HepG2 (cell line): ENCODE data around the gene FURIN. TPM values are rescaled to one million over a fixed set of nuclear protein-coding genes. Genes with fewer than 3 reads are reported as not detected.
A peak's percentile ranks its signal among the peaks of the same experiment; 100 is the strongest.

Experiments used
- ATAC-seq: fragments of 200-7000 bp; cut with Tn5 transposase; 3 replicates; pipeline ENCODE4 v1.9.1; 2020; ENCODE audit warnings: mild to moderate bottlenecking, moderate library complexity
- BruUV-seq: library from RNA; stranded (reverse); fragments of 400-500 nt; replicated peaks from 2 replicates; lab custom pipeline; 2021; lab: Mats Ljungman, UMichigan
- CTCF ChIA-PET: fragments of 300-600 bp; formaldehyde crosslinking; extraction: SDS; loops from one replicate; lab custom pipeline; 2021; ENCODE audit warnings: low total read pairs, inconsistent platforms, low intra/inter-chr PET ratio; lab: Yijun Ruan, JAX
- POLR2A ChIA-PET: fragments of 350-600 bp; sonication (Branson Sonifier 250); formaldehyde crosslinking; loops from one replicate; lab custom pipeline; 2020; ENCODE audit warnings: antibody characterized with exemption, inconsistent platforms; lab: Yijun Ruan, JAX
- DNase-seq: peaks from one replicate; pipeline ENCODE4 v3.0.0-alpha.2; 2015; ENCODE audit warnings: low spot score
- FAIRE-seq: peaks from 3 replicates; lab custom pipeline; 2011; peaks lifted over from hg19 to GRCh38; lab: Jason Lieb, UNC
- H2AFZ ChIP-seq: one replicate; pipeline ENCODE4 v1.6.1; 2011; ENCODE audit warnings: low read length, inconsistent platforms
- H3K27ac ChIP-seq: fragments of 300-600 bp; 3 replicates; pipeline ENCODE4 v1.8.0; 2011; ENCODE audit warnings: mixed run types, mild to moderate bottlenecking, mixed read lengths, low read length, inconsistent platforms; ENCODE audit not compliant: insufficient read depth; ENCODE audit errors: extremely low read length
- H3K27me3 ChIP-seq, 2 experiments: fragments of 200-600 bp in 1 of 2; 2 replicates in 1 of 2; 3 replicates in 1 of 2; pipeline versions ENCODE4 v1.6.0 to v1.8.0; 2011; ENCODE audit warnings: low read length in 2 of 2, mild to moderate bottlenecking in 2 of 2, moderate library complexity in 2 of 2, inconsistent platforms in 1 of 2; ENCODE audit not compliant: insufficient read depth in 2 of 2, control insufficient read depth in 1 of 2
- H3K36me3 ChIP-seq, 2 experiments: fragments of 200-600 bp in 1 of 2; replicated peaks in 1 of 2; 2 replicates in 1 of 2; 3 replicates in 1 of 2; pipeline versions ENCODE4 v1.5.1 to v1.8.0; 2011; ENCODE audit warnings: low read length in 2 of 2, inconsistent platforms in 1 of 2; ENCODE audit not compliant: insufficient read depth in 2 of 2, control insufficient read depth in 1 of 2
- H3K4me1 ChIP-seq: 2 replicates; pipeline ENCODE4 v1.5.1; 2012; ENCODE audit warnings: low read length, inconsistent platforms; ENCODE audit not compliant: insufficient read depth
- H3K4me2 ChIP-seq: 2 replicates; pipeline ENCODE4 v1.6.0; 2011; ENCODE audit warnings: low read depth, low read length, inconsistent platforms
- H3K4me3 ChIP-seq, 3 experiments: fragments of 200-600 bp in 1 of 3; sonication (generic), shearing (Covaris generic) in 1 of 3; replicated peaks in 1 of 3; 2 replicates each; pipeline ENCODE4 v1.5.1; 2011 to 2016; ENCODE audit warnings: low read length in 3 of 3, inconsistent platforms in 2 of 3, low read depth in 2 of 3, mild to moderate bottlenecking in 2 of 3, control low read depth in 1 of 3, mixed read lengths in 1 of 3; ENCODE audit not compliant: insufficient read depth in 1 of 3
- H3K79me2 ChIP-seq: one replicate; pipeline ENCODE4 v1.6.1; 2011; ENCODE audit warnings: low read length, inconsistent platforms; ENCODE audit not compliant: insufficient read depth
- H3K9ac ChIP-seq: 2 replicates; pipeline ENCODE4 v1.6.0; 2011; ENCODE audit warnings: mild to moderate bottlenecking, low read depth, low read length, inconsistent platforms; ENCODE audit not compliant: insufficient read depth
- H3K9me3 ChIP-seq: 2 replicates; pipeline ENCODE4 v1.5.1; 2012; ENCODE audit warnings: mild to moderate bottlenecking, low read length
- H4K20me1 ChIP-seq: 2 replicates; pipeline ENCODE4 v1.6.0; 2011; ENCODE audit warnings: inconsistent platforms, mild to moderate bottlenecking, low read length, moderate library complexity; ENCODE audit not compliant: insufficient read depth
- BCL6 ChIP-seq: IDR thresholded peaks from 2 replicates; pipeline ENCODE4 v1.6.1; 2016; ENCODE audit warnings: missing genetic modification reagents, missing compliant biosample characterization
- FOSL1 ChIP-seq: sonication (generic); formaldehyde crosslinking; IDR thresholded peaks from 2 replicates; pipeline ENCODE4 v1.9.0; 2021; ENCODE audit warnings: missing genetic modification reagents, borderline replicate concordance
- FOSL2 ChIP-seq: sonication (generic); formaldehyde crosslinking; IDR thresholded peaks from 2 replicates; pipeline ENCODE4 v1.4.0; 2020; ENCODE audit warnings: missing genetic modification reagents
- GTF2F1 ChIP-seq: fragments of 150-350 bp; IDR thresholded peaks from 2 replicates; pipeline ENCODE4 v1.6.1; 2014; ENCODE audit warnings: low read length
- IKZF4 ChIP-seq: sonication (generic); formaldehyde crosslinking; IDR thresholded peaks from 2 replicates; pipeline ENCODE4 v1.5.1; 2020; ENCODE audit warnings: borderline replicate concordance, mild to moderate bottlenecking, low read depth, missing genetic modification reagents; ENCODE audit errors: not compliant biosample characterization
- JUND ChIP-seq: sonication (generic); formaldehyde crosslinking; IDR thresholded peaks from 2 replicates; pipeline ENCODE4 v1.8.0; 2022; ENCODE audit warnings: mild to moderate bottlenecking, missing genetic modification reagents
- RAD21 ChIP-seq: fragments of 450-650 bp; formaldehyde crosslinking; IDR thresholded peaks from 2 replicates; pipeline ENCODE4 v1.5.0; 2020; ENCODE audit warnings: mild to moderate bottlenecking
- SAP130 ChIP-seq: IDR thresholded peaks from 2 replicates; pipeline ENCODE4 v1.6.1; 2016; ENCODE audit warnings: low read depth
- SOX13 ChIP-seq, 3 experiments: fragments of 450-650 bp in 1 of 3; sonication (generic) in 1 of 3; formaldehyde crosslinking in 1 of 3; IDR thresholded peaks in 2 of 3; conservative IDR thresholded peaks in 1 of 3; 2 replicates each; pipeline versions ENCODE4 v1.5.0 to v1.6.1; 2016 to 2020; ENCODE audit warnings: antibody characterized with exemption in 1 of 3, mild to moderate bottlenecking in 1 of 3, missing compliant biosample characterization in 1 of 3, missing genetic modification reagents in 1 of 3, moderate library complexity in 1 of 3
- ZKSCAN1 ChIP-seq: fragments of 150-350 bp; IDR thresholded peaks from 2 replicates; pipeline ENCODE4 v1.6.1; 2014; ENCODE audit warnings: low read length
- ZNF225 ChIP-seq: sonication (generic); formaldehyde crosslinking; IDR thresholded peaks from 2 replicates; pipeline ENCODE4 v1.4.0; 2020; ENCODE audit warnings: mild to moderate bottlenecking, missing genetic modification reagents
- ZNF329 ChIP-seq: sonication (generic); formaldehyde crosslinking; IDR thresholded peaks from 2 replicates; pipeline ENCODE4 v1.9.0; 2021; ENCODE audit warnings: low read depth, mild to moderate bottlenecking, missing genetic modification reagents
- ZNF441 ChIP-seq: sonication (generic); formaldehyde crosslinking; IDR thresholded peaks from 2 replicates; pipeline ENCODE4 v1.7.0; 2021; ENCODE audit warnings: missing genetic modification reagents, borderline replicate concordance
- ZNF530 ChIP-seq: sonication (generic); formaldehyde crosslinking; IDR thresholded peaks from 2 replicates; pipeline ENCODE4 v1.5.0; 2020; ENCODE audit warnings: low read depth, mild to moderate bottlenecking, missing genetic modification reagents
- WGBS: methylation state at CpG from one replicate; pipeline ENCODE4 v1.1.6; 2017; ENCODE audit warnings: low lambda C conversion rate; 5-methylcytosine and 5-hydroxymethylcytosine counted together
- in situ Hi-C: cut with HindIII; loops from 2 replicates; pipeline ENCODE4 v1.10.0; 2017; ENCODE audit warnings: low pct_unique_long_range_greater_than_20kb; ENCODE audit not compliant: extremely low pct_ligation_motif_present
- intact Hi-C: fragments of 100-400 bp; cut with micrococcal nuclease; formaldehyde crosslinking; loops from one replicate; pipeline ENCODE4 v1.10.0; 2022; ENCODE audit not compliant: unreplicated experiment
- polyA plus RNA-seq, 8 experiments: library from polyadenylated mRNA; depleted of rRNA in 3 of 8; stranded (reverse) in 7 of 8; unstranded in 1 of 8; fragments of >200 nt; fragmentation: Illumina TruSeq in 4 of 8; extraction: Trizol in 4 of 8; gene quantifications; 2 replicates each; pipeline versions ENCODE4 v1.2.1 to v1.2.3, GENCODE V29; 2011 to 2016; ENCODE audit warnings: low read depth in 4 of 8, missing spikeins in 1 of 8, mixed read lengths in 1 of 8; ENCODE audit not compliant: insufficient read depth in 1 of 8
- total RNA-seq, 5 experiments: library from RNA; depleted of rRNA; stranded (reverse); fragments of >200 nt; fragmentation: Illumina TruSeq; extraction: Trizol; gene quantifications; 2 replicates each; pipeline ENCODE4 v1.2.3, GENCODE V29; 2016; ENCODE audit warnings: low read depth in 1 of 5
- TF ChIP-seq, protein P1 (sequence below): IDR thresholded peaks from 2 replicates; pipeline ENCODE4 v1.6.1; 2016; ENCODE audit warnings: low read depth, control low read depth
- TF ChIP-seq, protein P2 (sequence below): sonication (generic); formaldehyde crosslinking; IDR thresholded peaks from 2 replicates; pipeline ENCODE4 v1.4.0; 2020; ENCODE audit warnings: missing genetic modification reagents
- TF ChIP-seq, protein P3 (sequence below): sonication (generic); IDR thresholded peaks from 2 replicates; pipeline ENCODE4 v1.6.1; 2016; ENCODE audit warnings: low read depth, borderline replicate concordance

FURIN gene
- total and polyA plus RNA-seq, 2 of the 13 experiments (the other 11 are each of a cell fraction or from before 2014, with no cell fraction given) = 15.2 to 17.4 TPM

GRCh38 chr15:90834626-90835025 lies 33.8 kb upstream of the FURIN start:
- 34% methylated on average over 5 of the region's 5 CpGs for WGBS
- Histone ChIP-seq H3K4me3 (no peak overlapping the region), H3K9ac (no peak overlapping the region), H3K4me2 (no peak overlapping the region), H2AFZ (no peak overlapping the region), H3K4me1 (peaks cover 19% of the 10 kb centered on the region), H3K27ac (no peak overlapping the region), H3K9me3 (no peaks in the 10 kb centered on the region), H3K36me3 (no peaks in the 10 kb centered on the region), H3K27me3 (peaks cover 2 to 24% of the 10 kb centered on the region in 2 experiments; a peak in 3 of 5 replicates), H4K20me1 (no peaks in the 10 kb centered on the region), H3K79me2 (no peaks in the 10 kb centered on the region)
- ChIA-PET POLR2A (no interaction called here), CTCF (no interaction called here)
- ATAC-seq = no peak
- intact Hi-C loops = no loop called here
- no peak for DNase-seq
- TF ChIP-seq, protein P1, sequence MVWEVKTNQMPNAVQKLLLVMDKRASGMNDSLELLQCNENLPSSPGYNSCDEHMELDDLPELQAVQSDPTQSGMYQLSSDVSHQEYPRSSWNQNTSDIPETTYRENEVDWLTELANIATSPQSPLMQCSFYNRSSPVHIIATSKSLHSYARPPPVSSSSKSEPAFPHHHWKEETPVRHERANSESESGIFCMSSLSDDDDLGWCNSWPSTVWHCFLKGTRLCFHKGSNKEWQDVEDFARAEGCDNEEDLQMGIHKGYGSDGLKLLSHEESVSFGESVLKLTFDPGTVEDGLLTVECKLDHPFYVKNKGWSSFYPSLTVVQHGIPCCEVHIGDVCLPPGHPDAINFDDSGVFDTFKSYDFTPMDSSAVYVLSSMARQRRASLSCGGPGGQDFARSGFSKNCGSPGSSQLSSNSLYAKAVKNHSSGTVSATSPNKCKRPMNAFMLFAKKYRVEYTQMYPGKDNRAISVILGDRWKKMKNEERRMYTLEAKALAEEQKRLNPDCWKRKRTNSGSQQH (CRISPR knock-in tag) = no peak
- TF ChIP-seq IKZF4 (CRISPR knock-in tag) = no peak
- BruUV-seq = no TSS peak
- no peak for FAIRE-seq
- in situ Hi-C loops = no loop called here

DNA sequence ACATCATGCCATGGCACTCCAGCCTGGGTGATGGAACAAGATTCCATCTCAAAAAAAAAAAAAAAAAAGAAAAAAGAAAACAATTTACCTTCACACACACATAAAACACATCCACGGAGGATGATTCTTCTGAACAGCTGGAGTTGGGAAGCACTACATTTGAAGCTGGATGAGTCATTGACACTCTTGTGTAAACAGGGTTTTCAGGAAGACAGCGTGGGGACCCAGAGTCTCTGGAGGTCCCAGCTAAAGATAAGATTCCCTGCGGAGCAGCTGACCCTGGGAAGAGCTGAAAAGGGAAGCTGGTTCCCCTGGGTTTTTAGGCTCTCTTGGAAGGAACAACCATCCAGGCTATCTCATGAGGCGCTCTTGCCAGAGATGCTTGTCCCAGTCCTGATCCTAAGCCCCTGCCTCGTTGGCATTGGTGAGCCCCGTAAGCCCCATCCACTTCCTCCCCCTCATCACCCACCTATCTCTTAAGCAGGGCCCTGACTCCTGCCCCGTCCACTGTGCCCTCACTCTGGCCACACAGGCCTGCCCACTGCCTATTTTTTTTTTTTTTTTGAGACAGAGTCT lies 32.0 kb upstream of the FURIN start:
- Histone ChIP-seq H3K4me3 (no peak overlapping the region), H3K27me3 (peaks cover 2 to 34% of the 10 kb centered on the region in 2 experiments; a peak in 3 of 5 replicates), H2AFZ (no peak overlapping the region), H3K36me3 (no peaks in the 10 kb centered on the region), H4K20me1 (no peaks in the 10 kb centered on the region), H3K9me3 (no peaks in the 10 kb centered on the region), H3K27ac (no peak overlapping the region), H3K4me2 (no peak overlapping the region), H3K4me1 (peaks cover 35% of the 10 kb centered on the region), H3K79me2 (no peaks in the 10 kb centered on the region), H3K9ac (no peak overlapping the region)
- FAIRE-seq = no peak
- intact Hi-C loops = no loop called here
- in situ Hi-C loops = no loop called here
- WGBS = 16% methylated on average over 6 of the region's 7 CpGs
- peak; percentile 53 for DNase-seq
- CTCF ChIA-PET = no interaction called here
- no TSS peak for BruUV-seq
- POLR2A ChIA-PET = no interaction called here
- peak; percentile 41 for ATAC-seq
- TF ChIP-seq ZNF530 (CRISPR knock-in tag) (no peak), FOSL1 (CRISPR knock-in tag) (peak; percentile 73), SOX13 (IDR thresholded peaks at IDR 0.05) (no peak), SOX13 (CRISPR knock-in tag; conservative IDR thresholded peaks at IDR 0.05 in 1 of 2, IDR thresholded peaks at IDR 0.05 in 1 of 2) (peak in 1 of 2 experiments; percentile 32; a peak in 1 of 4 replicates), ZNF329 (CRISPR knock-in tag) (no peak), ZNF441 (CRISPR knock-in tag) (no peak), ZNF225 (CRISPR knock-in tag) (no peak), GTF2F1 (no peak), ZKSCAN1 (no peak), BCL6 (CRISPR knock-in tag) (peak; percentile 79), RAD21 (CRISPR knock-in tag) (no peak), FOSL2 (peak; percentile 96), SAP130 (CRISPR knock-in tag) (peak; percentile 37; the same call in 1 of the 2 replicates), JUND (CRISPR knock-in tag) (peak; percentile 71)
- TF ChIP-seq, protein P2, sequence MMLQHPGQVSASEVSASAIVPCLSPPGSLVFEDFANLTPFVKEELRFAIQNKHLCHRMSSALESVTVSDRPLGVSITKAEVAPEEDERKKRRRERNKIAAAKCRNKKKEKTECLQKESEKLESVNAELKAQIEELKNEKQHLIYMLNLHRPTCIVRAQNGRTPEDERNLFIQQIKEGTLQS (CRISPR knock-in tag) = peak; percentile 80
- TF ChIP-seq, protein P3, sequence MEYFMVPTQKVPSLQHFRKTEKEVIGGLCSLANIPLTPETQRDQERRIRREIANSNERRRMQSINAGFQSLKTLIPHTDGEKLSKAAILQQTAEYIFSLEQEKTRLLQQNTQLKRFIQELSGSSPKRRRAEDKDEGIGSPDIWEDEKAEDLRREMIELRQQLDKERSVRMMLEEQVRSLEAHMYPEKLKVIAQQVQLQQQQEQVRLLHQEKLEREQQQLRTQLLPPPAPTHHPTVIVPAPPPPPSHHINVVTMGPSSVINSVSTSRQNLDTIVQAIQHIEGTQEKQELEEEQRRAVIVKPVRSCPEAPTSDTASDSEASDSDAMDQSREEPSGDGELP = peak; percentile 82; the same call in 1 of the 2 replicates
